Esophagus muscularis mucosa (tissue), 4 donors: ENCODE measurements around the gene SLX4IP. TPM values are rescaled to one million over a fixed set of nuclear protein-coding genes. Genes with fewer than 3 reads are reported as not detected.

Experiments used
- DNase-seq: peaks from one replicate; pipeline ENCODE4 v3.0.0-alpha.2; 2017; ENCODE audit errors: extremely low spot score
- H3K27ac ChIP-seq, 4 donors: fragments of 200-600 bp; sonication (generic); replicated peaks in 1 of 4; 1 replicate in 3 of 4; 2 replicates in 1 of 4; pipeline ENCODE4 v1.5.1; 2016 to 2019; ENCODE audit warnings: mild to moderate bottlenecking in 1 of 4
- H3K27me3 ChIP-seq, 4 donors: fragments of 200-600 bp; sonication (generic); one replicate each; pipeline versions ENCODE4 v1.5.1 to v1.6.0; 2016 to 2019
- H3K36me3 ChIP-seq, 4 donors: fragments of 200-600 bp; sonication (generic); one replicate each; pipeline ENCODE4 v1.5.1; 2016 to 2019
- H3K4me1 ChIP-seq, 4 donors: fragments of 200-600 bp; sonication (generic); one replicate each; pipeline ENCODE4 v1.5.1; 2016 to 2019
- H3K4me3 ChIP-seq, 4 donors: fragments of 200-600 bp; sonication (generic); 1 replicate in 2 of 4; 2 replicates in 2 of 4; pipeline ENCODE4 v1.5.1; 2016 to 2019; ENCODE audit warnings: mild to moderate bottlenecking in 4 of 4, moderate library complexity in 1 of 4
- H3K9me3 ChIP-seq, 4 donors: fragments of 200-600 bp; sonication (generic); 1 replicate in 3 of 4; 2 replicates in 1 of 4; pipeline ENCODE4 v1.5.1; 2016 to 2019
- CTCF ChIP-seq, 3 experiments: fragments of 200-600 bp in 2 of 3; fragments of 450-650 bp in 1 of 3; sonication (generic) in 2 of 3; IDR thresholded peaks; one replicate each; pipeline ENCODE4 v1.5.1; 2017 to 2019; ENCODE audit warnings: antibody characterized with exemption in 3 of 3, mild to moderate bottlenecking in 2 of 3, moderate library complexity in 1 of 3
- EP300 ChIP-seq: sonication (generic); formaldehyde crosslinking; IDR thresholded peaks from one replicate; pipeline ENCODE4 v1.6.1; 2017; ENCODE audit warnings: antibody characterized with exemption
- POLR2A ChIP-seq: fragments of 450-650 bp; IDR thresholded peaks from one replicate; pipeline ENCODE4 v1.6.1; 2017; ENCODE audit warnings: antibody characterized with exemption, moderate library complexity, mild to moderate bottlenecking, low read depth
- POLR2AphosphoS5 ChIP-seq, 2 donors: sonication (generic); formaldehyde crosslinking; IDR thresholded peaks; one replicate each; pipeline ENCODE4 v1.6.1; 2017; ENCODE audit warnings: antibody characterized with exemption in 2 of 2
- WGBS: methylation state at CpG from one replicate; pipeline ENCODE4 v1.1.5; 2018; 5-methylcytosine and 5-hydroxymethylcytosine counted together
- intact Hi-C: fragments of 100-400 bp; cut with DNase I; formaldehyde crosslinking; loops from one replicate; pipeline ENCODE4 v1.15.1; 2023
- total RNA-seq, 4 donors: library from RNA; depleted of rRNA; stranded (reverse); fragments of >200 nt; gene quantifications; one replicate each; pipeline versions ENCODE4 v1.1.0 to v1.2.1, GENCODE V29; 2016

The SLX4IP gene
- total RNA-seq, 4 donors from 2014 or later = 1.2 to 2.1 (median 1.5) TPM

GRCh38 chr20:10646886-10647420, 211.8 kb downstream of the SLX4IP start:
- Histone ChIP-seq H3K27ac (peak overlapping the region in 1 of 4 donors; percentile 9), H3K4me3 (no peak overlapping the region), H3K9me3 (no peaks in the 10 kb centered on the region), H3K4me1 (peaks cover 5 to 29% (median 11%) of the 10 kb centered on the region in 4 donors), H3K27me3 (no peaks in the 10 kb centered on the region), H3K36me3 (peaks cover 18 to 100% (median 73%) of the 10 kb centered on the region in 4 donors)
- no peak for TF ChIP-seq POLR2AphosphoS5 (IDR thresholded peaks at IDR 0.05)
- no peak for TF ChIP-seq CTCF (IDR thresholded peaks at IDR 0.05)
- TF ChIP-seq POLR2A = no peak
- no peak for TF ChIP-seq EP300
- WGBS = 89% methylated on average over 9 of the region's 9 CpGs
- intact Hi-C loops = loop anchor here (10.0 kb wide), 1 partner anchor 92 kb away; no protein-coding TSS in a partner anchor
- no peak for DNase-seq

GRCh38 chr20:10647471-10647870, 212.4 kb downstream of the SLX4IP start:
- Histone ChIP-seq H3K4me3 (no peak overlapping the region), H3K4me1 (peaks cover 10 to 34% (median 15%) of the 10 kb centered on the region in 4 donors), H3K27ac (peak overlapping the region in 1 of 4 donors; percentile 19), H3K9me3 (no peaks in the 10 kb centered on the region), H3K36me3 (peaks cover 14 to 100% (median 70%) of the 10 kb centered on the region in 4 donors), H3K27me3 (no peaks in the 10 kb centered on the region)
- DNase-seq = no peak
- 79% methylated on average over 9 of the region's 9 CpGs for WGBS
- intact Hi-C loops = loop anchor here (10.0 kb wide), 1 partner anchor 93 kb away; no protein-coding TSS in a partner anchor
- TF ChIP-seq POLR2AphosphoS5 (IDR thresholded peaks at IDR 0.05) = no peak
- TF ChIP-seq CTCF (IDR thresholded peaks at IDR 0.05) = peak in 1 of 3 experiments; percentile 21

- Histone ChIP-seq H3K4me1 (peaks cover 14 to 38% (median 20%) of the 10 kb centered on the region in 4 donors), H3K27ac (peak overlapping the region in 1 of 4 donors; percentile 19), H3K9me3 (no peaks in the 10 kb centered on the region), H3K36me3 (peaks cover 14 to 100% (median 71%) of the 10 kb centered on the region in 4 donors), H3K4me3 (no peak overlapping the region), H3K27me3 (no peaks in the 10 kb centered on the region)
- TF ChIP-seq POLR2A (no peak), POLR2AphosphoS5 (IDR thresholded peaks at IDR 0.05) (no peak), EP300 (no peak), CTCF (IDR thresholded peaks at IDR 0.05) (no peak)
- 95% methylated on average over 11 of the region's 11 CpGs for WGBS
- intact Hi-C loops = loop anchor here (10.0 kb wide), 1 partner anchor 93 kb away; no protein-coding TSS in a partner anchor
- DNase-seq = no peak
These were observed 212.8 kb downstream of the SLX4IP start for GRCh38 chr20:10647909-10648308.

DNA sequence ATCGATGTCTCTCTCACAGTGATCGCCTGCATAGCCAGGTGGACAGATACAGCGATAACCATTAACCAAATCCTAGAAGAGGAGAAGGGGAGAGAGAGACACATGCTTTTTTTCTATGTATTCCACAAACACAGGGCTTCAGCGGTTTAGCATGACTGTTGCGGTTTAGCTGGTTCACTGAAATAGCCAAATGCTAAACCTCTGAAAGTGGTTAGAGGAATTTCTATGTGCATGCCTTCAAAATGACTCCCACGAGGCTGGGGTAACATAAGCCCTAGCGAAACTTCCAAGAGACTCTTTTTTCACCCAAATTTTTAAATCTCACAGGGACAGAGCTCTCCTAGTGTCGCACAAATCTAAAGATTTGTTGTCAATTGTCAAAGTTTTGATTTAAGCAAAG, 213.5 kb downstream of the SLX4IP start:
- Histone ChIP-seq H3K36me3 (peaks cover 14 to 93% (median 68%) of the 10 kb centered on the region in 4 donors), H3K27ac (no peak overlapping the region), H3K9me3 (no peaks in the 10 kb centered on the region), H3K27me3 (no peaks in the 10 kb centered on the region), H3K4me3 (no peak overlapping the region), H3K4me1 (peaks cover 22 to 43% (median 27%) of the 10 kb centered on the region in 4 donors)
- 96% methylated on average over 8 of the region's 8 CpGs for WGBS
- intact Hi-C loops = loop anchor here (10.0 kb wide), 1 partner anchor 94 kb away; no protein-coding TSS in a partner anchor
- no peak for DNase-seq
- no peak for TF ChIP-seq POLR2AphosphoS5 (IDR thresholded peaks at IDR 0.05)
- no peak for TF ChIP-seq POLR2A

DNA sequence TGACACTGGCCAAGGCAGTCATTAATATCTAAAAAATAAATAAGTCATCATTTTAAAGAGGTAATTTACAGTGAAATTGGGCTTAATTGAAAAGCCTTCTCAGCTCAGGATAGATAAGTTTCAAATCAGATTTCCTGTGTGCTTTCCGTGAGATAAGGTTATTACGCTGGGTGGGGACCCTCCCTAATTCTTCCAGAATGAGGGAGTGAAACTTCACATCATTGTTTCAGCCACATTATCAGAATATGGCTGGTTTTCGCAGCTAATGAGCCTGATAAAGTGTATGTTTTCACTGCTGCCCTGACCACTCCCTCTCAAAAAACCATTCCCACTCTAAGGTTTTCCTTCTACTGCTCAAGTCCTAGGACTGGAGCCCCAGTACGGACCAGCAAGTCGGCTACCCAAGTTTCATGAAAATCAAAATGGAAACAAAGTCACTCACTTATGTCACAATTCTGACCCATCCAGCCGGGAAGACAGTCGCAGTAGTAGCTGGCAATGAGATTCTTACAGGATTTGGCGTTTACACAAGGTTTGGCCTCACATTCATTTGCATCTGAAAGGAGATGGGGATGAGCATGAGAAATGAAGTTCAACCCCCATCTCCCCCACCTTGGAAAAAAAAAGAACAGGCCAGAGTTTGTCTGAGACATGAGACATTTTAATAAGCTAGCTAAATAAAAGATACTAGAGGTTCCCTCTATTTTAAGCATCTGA, 214.1 kb downstream of the SLX4IP start:
- no peak for DNase-seq
- Histone ChIP-seq H3K4me3 (no peak overlapping the region), H3K9me3 (no peaks in the 10 kb centered on the region), H3K27me3 (no peaks in the 10 kb centered on the region), H3K4me1 (peaks cover 27 to 47% (median 33%) of the 10 kb centered on the region in 4 donors), H3K27ac (peak overlapping the region in 1 of 4 donors; percentile 21), H3K36me3 (peaks cover 11 to 93% (median 64%) of the 10 kb centered on the region in 4 donors)
- 83% methylated on average over 8 of the region's 8 CpGs for WGBS
- no peak for TF ChIP-seq EP300
- no peak for TF ChIP-seq CTCF (IDR thresholded peaks at IDR 0.05)
- TF ChIP-seq POLR2AphosphoS5 (IDR thresholded peaks at IDR 0.05) = no peak
- TF ChIP-seq POLR2A = no peak
- intact Hi-C loops = loop anchor here (10.0 kb wide), 1 partner anchor 94 kb away; no protein-coding TSS in a partner anchor
